HepG2 (cell line): ENCODE results near the gene LRPPRC. TPM values are rescaled to one million over a fixed set of nuclear protein-coding genes. Genes with fewer than 3 reads are reported as not detected.

Experiments
- FOXA1 ChIP-seq, 2 experiments: fragments of 450-650 bp in 1 of 2; sonication (generic) in 1 of 2; formaldehyde crosslinking in 1 of 2; IDR thresholded peaks; 2 replicates each; pipeline versions ENCODE4 v1.4.0 to v1.6.1; 2016 to 2020; ENCODE audit warnings: missing genetic modification reagents in 1 of 2
- HNF1A ChIP-seq, 2 experiments: sonication (generic) in 1 of 2; formaldehyde crosslinking in 1 of 2; IDR thresholded peaks; 2 replicates each; pipeline versions ENCODE4 v1.4.0 to v1.6.1; 2016 to 2020; ENCODE audit warnings: borderline replicate concordance in 1 of 2, low read depth in 1 of 2, mild to moderate bottlenecking in 1 of 2, missing genetic modification reagents in 1 of 2
- MYNN ChIP-seq: sonication (generic); formaldehyde crosslinking; IDR thresholded peaks from 2 replicates; pipeline ENCODE4 v1.4.0; 2020; ENCODE audit warnings: mild to moderate bottlenecking, low read depth, missing genetic modification reagents
- NFKB2 ChIP-seq: sonication (generic); formaldehyde crosslinking; IDR thresholded peaks from 2 replicates; pipeline ENCODE4 v1.4.0; 2020; ENCODE audit warnings: missing genetic modification reagents, borderline replicate concordance
- NR2F6 ChIP-seq, 2 experiments: IDR thresholded peaks; 2 replicates each; pipeline ENCODE4 v1.6.1; 2016; ENCODE audit warnings: antibody characterized with exemption in 1 of 2, mild to moderate bottlenecking in 1 of 2
- RBM39 ChIP-seq: fragments of 200-400 bp; formaldehyde crosslinking; IDR thresholded peaks from one replicate; pipeline ENCODE4 v1.6.1; 2018; ENCODE audit warnings: antibody characterized with exemption, mild to moderate bottlenecking, low read depth, low read length; ENCODE audit not compliant: poor library complexity, severe bottlenecking
- SAP130 ChIP-seq: IDR thresholded peaks from 2 replicates; pipeline ENCODE4 v1.6.1; 2016; ENCODE audit warnings: low read depth
- TBX2 ChIP-seq: sonication (generic); formaldehyde crosslinking; IDR thresholded peaks from 2 replicates; pipeline ENCODE4 v1.5.0; 2020; ENCODE audit warnings: missing genetic modification reagents, mild to moderate bottlenecking, borderline replicate concordance
- TOE1 ChIP-seq: sonication (generic); formaldehyde crosslinking; IDR thresholded peaks from 2 replicates; pipeline ENCODE4 v1.4.0; 2020; ENCODE audit warnings: mild to moderate bottlenecking, missing genetic modification reagents
- ZBTB10 ChIP-seq: sonication (generic); formaldehyde crosslinking; IDR thresholded peaks from 2 replicates; pipeline ENCODE4 v1.4.0; 2020; ENCODE audit warnings: missing genetic modification reagents, borderline replicate concordance
- ZMYM2 ChIP-seq: sonication (generic); formaldehyde crosslinking; IDR thresholded peaks from 2 replicates; pipeline ENCODE4 v1.8.0; 2022; ENCODE audit warnings: mild to moderate bottlenecking, missing genetic modification reagents
- ZNF136 ChIP-seq: sonication (generic); formaldehyde crosslinking; IDR thresholded peaks from 2 replicates; pipeline ENCODE4 v1.8.1; 2022; ENCODE audit warnings: low read depth, mild to moderate bottlenecking, moderate library complexity, missing genetic modification reagents
- ZNF24 ChIP-seq: fragments of 450-650 bp; IDR thresholded peaks from 2 replicates; pipeline ENCODE4 v1.6.1; 2017; ENCODE audit warnings: antibody characterized with exemption, mild to moderate bottlenecking
- ZNF274 ChIP-seq: sonication (generic); formaldehyde crosslinking; IDR thresholded peaks from 2 replicates; pipeline ENCODE4 v1.5.1; 2020; ENCODE audit warnings: mild to moderate bottlenecking, missing genetic modification reagents
- ZNF496 ChIP-seq: sonication (generic); formaldehyde crosslinking; IDR thresholded peaks from 2 replicates; pipeline ENCODE4 v1.8.1; 2023; ENCODE audit warnings: mild to moderate bottlenecking, moderate library complexity, missing genetic modification reagents; ENCODE audit not compliant: insufficient replicate concordance
- ZNF713 ChIP-seq: sonication (generic); formaldehyde crosslinking; IDR thresholded peaks from 2 replicates; pipeline ENCODE4 v1.4.0; 2020; ENCODE audit warnings: mild to moderate bottlenecking, missing genetic modification reagents
- ZNF780A ChIP-seq: sonication (generic); formaldehyde crosslinking; IDR thresholded peaks from 2 replicates; pipeline ENCODE4 v1.8.0; 2022; ENCODE audit warnings: mild to moderate bottlenecking, missing genetic modification reagents, moderate library complexity
- ZNF883 ChIP-seq: sonication (generic); formaldehyde crosslinking; IDR thresholded peaks from 2 replicates; pipeline ENCODE4 v1.5.1; 2020; ENCODE audit warnings: mild to moderate bottlenecking, missing genetic modification reagents; ENCODE audit errors: not compliant biosample characterization
- ZSCAN31 ChIP-seq: sonication (generic); formaldehyde crosslinking; IDR thresholded peaks from 2 replicates; pipeline ENCODE4 v1.5.0; 2020; ENCODE audit warnings: low read depth, mild to moderate bottlenecking, missing genetic modification reagents
- polyA plus RNA-seq, 8 experiments: library from polyadenylated mRNA; depleted of rRNA in 3 of 8; stranded (reverse) in 7 of 8; unstranded in 1 of 8; fragments of >200 nt; fragmentation: Illumina TruSeq in 4 of 8; extraction: Trizol in 4 of 8; gene quantifications; 2 replicates each; pipeline versions ENCODE4 v1.2.1 to v1.2.3, GENCODE V29; 2011 to 2016; ENCODE audit warnings: low read depth in 4 of 8, missing spikeins in 1 of 8, mixed read lengths in 1 of 8; ENCODE audit not compliant: insufficient read depth in 1 of 8
- total RNA-seq, 5 experiments: library from RNA; depleted of rRNA; stranded (reverse); fragments of >200 nt; fragmentation: Illumina TruSeq; extraction: Trizol; gene quantifications; 2 replicates each; pipeline ENCODE4 v1.2.3, GENCODE V29; 2016; ENCODE audit warnings: low read depth in 1 of 5
- TF ChIP-seq, protein P1 (sequence below): sonication (generic); formaldehyde crosslinking; IDR thresholded peaks from 2 replicates; pipeline ENCODE4 v1.9.0; 2021; ENCODE audit warnings: missing genetic modification reagents, borderline replicate concordance

The LRPPRC gene
- total and polyA plus RNA-seq, 2 of the 13 experiments (the other 11 are each of a cell fraction or from before 2014, with no cell fraction given): 117 to 167 TPM

GRCh38 chr2:44016282-44016681, 20.5 kb upstream of the LRPPRC start (continued):
- no peak for TF ChIP-seq HNF1A (IDR thresholded peaks at IDR 0.05; ENCODE audit: low read depth)
- no peak for TF ChIP-seq HNF1A (CRISPR knock-in tag; IDR thresholded peaks at IDR 0.05; ENCODE audit: borderline replicate concordance)
- no peak for TF ChIP-seq ZNF24
- TF ChIP-seq ZMYM2 (CRISPR knock-in tag): no peak
- no peak for TF ChIP-seq ZNF780A
- peak; percentile 84; the same call in 1 of the 2 replicates for TF ChIP-seq TOE1
- TF ChIP-seq FOXA1 (IDR thresholded peaks at IDR 0.05): no peak
- TF ChIP-seq FOXA1 (CRISPR knock-in tag; IDR thresholded peaks at IDR 0.05): 0 out of 2 replicates have a peak, but pooled peaks have one; percentile 8
- TF ChIP-seq TBX2 (CRISPR knock-in tag): peak; percentile 38; the same call in 1 of the 2 replicates
- TF ChIP-seq NFKB2 (CRISPR knock-in tag): no peak; the same call in 1 of the 2 replicates
- peak; percentile 64; the same call in 1 of the 2 replicates for TF ChIP-seq MYNN (CRISPR knock-in tag)
- TF ChIP-seq, protein P1, sequence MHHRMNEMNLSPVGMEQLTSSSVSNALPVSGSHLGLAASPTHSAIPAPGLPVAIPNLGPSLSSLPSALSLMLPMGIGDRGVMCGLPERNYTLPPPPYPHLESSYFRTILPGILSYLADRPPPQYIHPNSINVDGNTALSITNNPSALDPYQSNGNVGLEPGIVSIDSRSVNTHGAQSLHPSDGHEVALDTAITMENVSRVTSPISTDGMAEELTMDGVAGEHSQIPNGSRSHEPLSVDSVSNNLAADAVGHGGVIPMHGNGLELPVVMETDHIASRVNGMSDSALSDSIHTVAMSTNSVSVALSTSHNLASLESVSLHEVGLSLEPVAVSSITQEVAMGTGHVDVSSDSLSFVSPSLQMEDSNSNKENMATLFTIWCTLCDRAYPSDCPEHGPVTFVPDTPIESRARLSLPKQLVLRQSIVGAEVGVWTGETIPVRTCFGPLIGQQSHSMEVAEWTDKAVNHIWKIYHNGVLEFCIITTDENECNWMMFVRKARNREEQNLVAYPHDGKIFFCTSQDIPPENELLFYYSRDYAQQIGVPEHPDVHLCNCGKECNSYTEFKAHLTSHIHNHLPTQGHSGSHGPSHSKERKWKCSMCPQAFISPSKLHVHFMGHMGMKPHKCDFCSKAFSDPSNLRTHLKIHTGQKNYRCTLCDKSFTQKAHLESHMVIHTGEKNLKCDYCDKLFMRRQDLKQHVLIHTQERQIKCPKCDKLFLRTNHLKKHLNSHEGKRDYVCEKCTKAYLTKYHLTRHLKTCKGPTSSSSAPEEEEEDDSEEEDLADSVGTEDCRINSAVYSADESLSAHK (CRISPR knock-in tag): peak; percentile 95; the same call in 1 of the 2 replicates
- no peak for TF ChIP-seq ZNF883 (CRISPR knock-in tag)
- TF ChIP-seq ZNF274 (CRISPR knock-in tag): no peak
- TF ChIP-seq ZSCAN31: no peak
- no peak for TF ChIP-seq RBM39
- no peak for TF ChIP-seq ZNF496
- TF ChIP-seq SAP130 (CRISPR knock-in tag): peak; percentile 84
- no peak for TF ChIP-seq ZNF713
- TF ChIP-seq ZNF136 (CRISPR knock-in tag): no peak
- TF ChIP-seq ZBTB10 (CRISPR knock-in tag): peak; percentile 83
- TF ChIP-seq NR2F6 (IDR thresholded peaks at IDR 0.05): no peak
- peak; percentile 34; the same call in 1 of the 2 replicates for TF ChIP-seq NR2F6 (CRISPR knock-in tag; IDR thresholded peaks at IDR 0.05)
